ENCODE measurements around the gene FAM171A2.
"Not testable (repeated sequence)": the region's sequence is repeated elsewhere in the genome, so short reads cannot be mapped to it uniquely, and the experiment has no call there.

FAM171A2 gene

GRCh38 chr17:44383861-44384260 lies 20.2 kb upstream of the FAM171A2 start:
- DNase-seq (ENCODE audit: low read depth), result no peak

- DNase-seq (ENCODE audit: low read depth), result no peak
These were observed 19.7 kb upstream of the FAM171A2 start for GRCh38 chr17:44383363-44383762.

- no peak for DNase-seq (ENCODE audit: low read depth)
These were observed 19.3 kb upstream of the FAM171A2 start for GRCh38 chr17:44382917-44383316.

GRCh38 chr17:44381810-44382305 lies 18.2 kb upstream of the FAM171A2 start:
- DNase-seq (ENCODE audit: low read depth), result no peak

DNA sequence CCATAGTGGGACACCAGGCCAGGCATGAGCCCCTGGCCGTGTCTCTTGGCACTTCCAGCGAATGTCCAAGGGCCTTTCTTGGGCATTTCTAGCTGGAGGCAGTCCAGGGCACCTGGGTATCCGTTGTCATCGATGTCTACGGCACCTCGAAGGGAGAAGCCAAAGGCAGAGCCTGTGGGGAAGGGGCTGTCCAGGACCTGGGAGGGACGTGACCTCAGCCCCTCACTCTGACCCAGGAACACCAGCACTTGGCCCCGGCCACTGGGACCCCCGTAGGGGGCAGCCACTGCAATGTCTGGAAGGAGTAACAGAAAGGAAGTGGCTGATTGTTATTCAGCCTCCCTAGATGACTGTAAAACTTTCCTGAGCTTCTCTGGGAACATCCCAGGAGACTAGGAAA lies 17.1 kb upstream of the FAM171A2 start:
- DNase-seq (ENCODE audit: low read depth), result no peak

DNA sequence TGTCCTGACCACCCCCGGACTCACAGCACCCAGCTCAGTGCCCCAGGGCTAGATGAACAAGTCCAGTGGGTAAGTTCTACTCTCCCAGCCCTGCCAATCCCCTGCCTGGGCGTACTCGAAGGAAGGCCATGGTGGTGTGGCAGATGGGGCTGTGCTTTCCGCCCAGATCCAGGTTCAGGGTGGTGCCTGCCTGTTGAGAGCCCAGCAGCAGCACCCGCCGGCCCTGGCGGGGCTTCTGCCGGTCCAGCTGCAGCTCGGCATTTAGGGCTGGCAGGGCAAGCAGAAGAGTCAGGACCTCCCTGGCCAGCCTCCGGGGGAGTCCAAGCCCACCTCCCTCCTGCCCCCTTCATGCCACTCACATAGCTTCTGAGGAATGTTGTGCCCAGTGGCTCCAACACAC lies 16.2 kb upstream of the FAM171A2 start:
- DNase-seq (ENCODE audit: low read depth), result no peak

DNA sequence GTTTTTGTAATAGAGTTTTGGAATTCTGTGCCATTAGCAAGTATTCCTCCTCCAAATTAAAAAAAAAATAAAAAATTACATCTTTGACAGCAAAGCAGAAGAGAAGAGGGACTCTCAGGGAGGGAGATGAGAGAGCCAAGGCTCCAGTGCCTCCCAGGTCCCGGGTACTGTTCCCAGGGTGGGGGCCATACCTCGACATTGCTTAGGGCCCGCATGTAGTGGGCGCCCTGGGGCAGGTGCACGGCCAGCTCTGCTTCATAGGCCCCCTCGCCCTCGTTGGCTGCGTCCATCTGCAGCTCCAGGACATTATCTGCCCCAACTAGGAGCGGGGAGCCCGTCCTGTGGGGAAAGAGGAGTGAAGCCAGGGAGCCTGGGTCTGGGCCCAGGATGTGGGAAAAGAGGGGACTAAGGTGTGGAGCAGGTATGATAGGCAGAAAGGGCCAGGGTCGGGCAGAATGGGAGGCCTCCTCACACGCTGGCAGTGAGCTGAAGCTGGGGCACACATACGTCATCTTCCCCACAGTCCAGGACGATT lies 14.6 kb upstream of the FAM171A2 start:
- DNase-seq (ENCODE audit: low read depth), result no peak

DNA sequence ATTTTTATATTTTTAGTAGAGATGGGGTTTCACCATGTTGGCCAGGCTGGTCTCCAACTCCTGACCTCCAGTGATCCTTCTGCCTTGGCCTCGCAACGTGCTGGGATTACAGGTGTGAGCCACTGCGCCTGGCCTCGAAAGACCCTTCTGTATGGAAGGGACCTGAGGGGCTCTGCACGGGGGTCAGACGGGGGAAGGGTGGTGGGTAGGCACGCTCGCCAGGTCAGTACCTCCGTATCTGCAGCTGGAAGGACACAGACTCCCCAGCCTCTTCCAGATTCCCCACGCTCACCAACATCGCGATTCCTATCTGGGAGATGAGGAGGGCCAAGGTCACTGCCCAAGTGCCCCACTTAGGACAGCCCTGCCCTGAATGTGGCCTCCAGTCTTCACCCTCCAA lies 13.1 kb upstream of the FAM171A2 start:
- no peak for DNase-seq (ENCODE audit: low read depth)

GRCh38 chr17:44376124-44376523 lies 12.5 kb upstream of the FAM171A2 start:
- DNase-seq (ENCODE audit: low read depth), result no peak

GRCh38 chr17:44375196-44376017 lies 11.8 kb upstream of the FAM171A2 start:
- DNase-seq (ENCODE audit: low read depth), result no peak

DNA sequence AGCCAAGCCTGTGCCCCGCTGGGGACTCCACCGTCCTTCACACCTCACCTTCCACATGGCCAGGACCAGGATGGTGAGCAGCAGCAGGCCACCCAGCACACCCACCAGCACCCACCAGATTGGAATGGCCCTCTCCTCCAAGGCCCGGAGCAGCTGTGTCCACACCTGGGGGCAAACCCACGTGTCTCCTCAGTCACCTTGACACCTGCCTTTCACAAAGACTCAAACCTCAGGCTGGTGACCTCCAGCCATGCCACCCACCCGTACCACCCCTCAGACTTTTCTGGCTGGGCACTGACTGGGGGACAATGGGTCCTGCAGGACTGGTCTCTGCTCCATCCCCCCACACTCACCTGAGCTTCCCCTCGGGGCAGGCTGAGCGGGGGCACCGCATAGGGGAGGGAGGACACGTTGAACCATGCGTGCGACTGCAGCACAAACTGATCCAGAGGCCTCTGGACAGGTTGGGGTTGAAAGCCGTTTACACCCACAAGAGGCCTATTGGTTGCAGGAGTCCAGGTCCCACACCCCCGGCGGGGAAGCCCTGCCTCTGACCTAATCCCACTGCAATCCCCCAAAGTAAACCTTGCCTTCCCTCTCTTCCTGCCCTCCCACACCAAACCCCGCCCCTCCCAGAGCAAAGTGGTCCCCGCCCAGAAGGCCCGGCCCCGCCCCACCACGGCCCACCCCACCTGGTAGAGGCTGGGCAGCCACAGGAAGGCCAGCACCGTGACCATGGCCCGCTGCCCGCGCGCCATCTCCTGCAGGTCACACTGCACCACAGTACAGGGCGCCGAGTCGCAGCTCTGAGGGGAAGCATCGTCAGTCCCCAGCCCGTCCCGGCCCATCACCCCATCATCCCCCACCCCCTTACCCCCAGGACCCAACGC lies 10.9 kb upstream of the FAM171A2 start:
- no peak for DNase-seq (ENCODE audit: low read depth)

GRCh38 chr17:44372036-44372435 lies 8.4 kb upstream of the FAM171A2 start:
- no peak for DNase-seq (ENCODE audit: low read depth)

DNA sequence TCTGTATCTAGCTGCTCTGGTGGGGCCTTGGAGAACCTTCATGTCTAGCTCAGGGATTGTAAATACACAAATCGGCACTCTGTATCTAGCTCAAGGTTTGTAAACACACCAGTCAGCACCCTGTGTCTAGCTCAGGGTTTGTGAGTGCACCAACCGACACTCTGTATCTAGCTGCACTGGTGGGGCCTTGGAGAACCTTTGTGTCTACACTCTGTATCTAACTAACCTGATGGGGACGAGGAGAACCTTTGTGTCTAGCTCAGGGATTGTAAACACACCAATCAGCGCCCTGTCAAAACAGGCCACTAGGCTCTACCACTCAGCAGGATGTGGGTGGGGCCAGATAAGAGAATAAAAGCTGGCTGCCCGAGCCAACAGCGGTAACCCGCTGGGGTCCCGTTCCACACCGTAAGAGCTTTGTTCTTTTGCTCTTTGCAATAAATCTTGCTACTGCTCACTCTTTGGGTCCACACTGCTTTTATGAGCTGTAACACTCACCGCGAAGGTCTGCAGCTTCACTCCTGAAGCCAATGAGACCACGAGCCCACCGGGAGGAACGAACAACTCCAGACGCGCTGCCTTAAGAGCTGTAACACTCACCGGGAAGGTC lies 5.9 kb upstream of the FAM171A2 start:
- DNase-seq (ENCODE audit: low read depth), result not testable (repeated sequence)

GRCh38 chr17:44368391-44369243 lies 5.0 kb upstream of the FAM171A2 start:
- not testable (repeated sequence) for DNase-seq (ENCODE audit: low read depth)

DNA sequence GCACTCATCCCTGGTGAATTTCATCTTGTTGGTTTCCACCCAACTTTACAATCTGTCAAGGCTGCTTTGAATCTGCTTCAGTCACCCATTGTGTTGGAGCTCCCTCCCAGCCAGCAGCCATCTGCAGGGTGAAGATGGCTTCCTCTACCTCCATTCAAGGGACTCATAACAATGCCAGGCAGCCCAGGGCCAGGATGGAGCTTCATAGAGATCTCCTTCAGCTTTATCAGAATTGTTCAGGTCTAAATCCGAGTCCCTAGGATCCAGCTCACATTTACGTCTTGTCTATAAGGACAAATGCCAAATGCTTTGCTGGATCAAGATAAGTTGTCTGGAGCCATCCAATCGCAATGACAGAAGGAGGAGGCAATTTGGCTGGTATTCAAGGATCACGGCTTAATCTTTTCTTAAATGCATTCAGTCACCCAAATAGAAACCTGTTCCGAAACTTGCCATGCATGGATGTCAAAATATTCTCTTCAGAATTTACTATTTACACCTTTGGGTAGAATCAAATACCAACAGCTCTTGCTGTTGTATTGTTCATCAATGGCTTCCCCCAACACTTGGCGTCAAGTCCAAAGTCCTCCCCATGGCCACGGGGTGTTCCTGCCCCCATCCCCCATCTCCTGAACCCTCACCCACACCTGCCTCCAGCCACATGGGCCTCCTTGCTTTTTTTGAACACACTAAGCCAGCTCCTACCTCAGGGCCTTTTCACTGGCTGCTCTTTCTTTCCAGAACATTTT lies 3.8 kb upstream of the FAM171A2 start:
- no peak for DNase-seq (ENCODE audit: low read depth)

- DNase-seq (ENCODE audit: low read depth), result not testable (repeated sequence)
These were observed 1.4 kb upstream of the FAM171A2 start for GRCh38 chr17:44365051-44365450.

- no peak for DNase-seq (ENCODE audit: low read depth)
These were observed 572 bp downstream of the FAM171A2 start for GRCh38 chr17:44362949-44363612.

GRCh38 chr17:44362459-44362948 lies 1.1 kb downstream of the FAM171A2 start:
- DNase-seq (ENCODE audit: low read depth), result no peak
